HepG2 (cell line): Measurements from ENCODE around the gene NTN4. TPM values are rescaled to one million over a fixed set of nuclear protein-coding genes. Genes with fewer than 3 reads are reported as not detected.

Experiments used
- ATAC-seq: fragments of 200-7000 bp; cut with Tn5 transposase; 3 replicates; pipeline ENCODE4 v1.9.1; 2020; ENCODE audit warnings: mild to moderate bottlenecking, moderate library complexity
- BruUV-seq: library from RNA; stranded (reverse); fragments of 400-500 nt; replicated peaks from 2 replicates; lab custom pipeline; 2021; lab: Mats Ljungman, UMichigan
- CTCF ChIA-PET: fragments of 300-600 bp; formaldehyde crosslinking; extraction: SDS; loops from one replicate; lab custom pipeline; 2021; ENCODE audit warnings: low total read pairs, inconsistent platforms, low intra/inter-chr PET ratio; lab: Yijun Ruan, JAX
- POLR2A ChIA-PET: fragments of 350-600 bp; sonication (Branson Sonifier 250); formaldehyde crosslinking; loops from one replicate; lab custom pipeline; 2020; ENCODE audit warnings: antibody characterized with exemption, inconsistent platforms; lab: Yijun Ruan, JAX
- DNase-seq: peaks from one replicate; pipeline ENCODE4 v3.0.0-alpha.2; 2015; ENCODE audit warnings: low spot score
- FAIRE-seq: peaks from 3 replicates; lab custom pipeline; 2011; peaks lifted over from hg19 to GRCh38; lab: Jason Lieb, UNC
- H2AFZ ChIP-seq: one replicate; pipeline ENCODE4 v1.6.1; 2011; ENCODE audit warnings: low read length, inconsistent platforms
- H3K27ac ChIP-seq: fragments of 300-600 bp; 3 replicates; pipeline ENCODE4 v1.8.0; 2011; ENCODE audit warnings: mixed run types, mild to moderate bottlenecking, mixed read lengths, low read length, inconsistent platforms; ENCODE audit not compliant: insufficient read depth; ENCODE audit errors: extremely low read length
- H3K27me3 ChIP-seq, 2 experiments: fragments of 200-600 bp in 1 of 2; 2 replicates in 1 of 2; 3 replicates in 1 of 2; pipeline versions ENCODE4 v1.6.0 to v1.8.0; 2011; ENCODE audit warnings: low read length in 2 of 2, mild to moderate bottlenecking in 2 of 2, moderate library complexity in 2 of 2, inconsistent platforms in 1 of 2; ENCODE audit not compliant: insufficient read depth in 2 of 2, control insufficient read depth in 1 of 2
- H3K36me3 ChIP-seq, 2 experiments: fragments of 200-600 bp in 1 of 2; replicated peaks in 1 of 2; 2 replicates in 1 of 2; 3 replicates in 1 of 2; pipeline versions ENCODE4 v1.5.1 to v1.8.0; 2011; ENCODE audit warnings: low read length in 2 of 2, inconsistent platforms in 1 of 2; ENCODE audit not compliant: insufficient read depth in 2 of 2, control insufficient read depth in 1 of 2
- H3K4me1 ChIP-seq: 2 replicates; pipeline ENCODE4 v1.5.1; 2012; ENCODE audit warnings: low read length, inconsistent platforms; ENCODE audit not compliant: insufficient read depth
- H3K4me2 ChIP-seq: 2 replicates; pipeline ENCODE4 v1.6.0; 2011; ENCODE audit warnings: low read depth, low read length, inconsistent platforms
- H3K4me3 ChIP-seq, 3 experiments: fragments of 200-600 bp in 1 of 3; sonication (generic), shearing (Covaris generic) in 1 of 3; replicated peaks in 1 of 3; 2 replicates each; pipeline ENCODE4 v1.5.1; 2011 to 2016; ENCODE audit warnings: low read length in 3 of 3, inconsistent platforms in 2 of 3, low read depth in 2 of 3, mild to moderate bottlenecking in 2 of 3, control low read depth in 1 of 3, mixed read lengths in 1 of 3; ENCODE audit not compliant: insufficient read depth in 1 of 3
- H3K79me2 ChIP-seq: one replicate; pipeline ENCODE4 v1.6.1; 2011; ENCODE audit warnings: low read length, inconsistent platforms; ENCODE audit not compliant: insufficient read depth
- H3K9ac ChIP-seq: 2 replicates; pipeline ENCODE4 v1.6.0; 2011; ENCODE audit warnings: mild to moderate bottlenecking, low read depth, low read length, inconsistent platforms; ENCODE audit not compliant: insufficient read depth
- H3K9me3 ChIP-seq: 2 replicates; pipeline ENCODE4 v1.5.1; 2012; ENCODE audit warnings: mild to moderate bottlenecking, low read length
- H4K20me1 ChIP-seq: 2 replicates; pipeline ENCODE4 v1.6.0; 2011; ENCODE audit warnings: inconsistent platforms, mild to moderate bottlenecking, low read length, moderate library complexity; ENCODE audit not compliant: insufficient read depth
- ARNTL ChIP-seq: sonication (generic); formaldehyde crosslinking; IDR thresholded peaks from 2 replicates; pipeline ENCODE4 v1.4.0; 2020; ENCODE audit warnings: mild to moderate bottlenecking, missing genetic modification reagents
- BORCS8-MEF2B ChIP-seq: sonication (generic); formaldehyde crosslinking; IDR thresholded peaks from 2 replicates; pipeline ENCODE4 v1.8.0; 2022; ENCODE audit warnings: mild to moderate bottlenecking, missing genetic modification reagents
- FOXM1 ChIP-seq: sonication (generic); formaldehyde crosslinking; IDR thresholded peaks from 2 replicates; pipeline ENCODE4 v1.5.0; 2020; ENCODE audit warnings: missing genetic modification reagents
- HDAC2 ChIP-seq: sonication (generic); formaldehyde crosslinking; IDR thresholded peaks from 2 replicates; pipeline ENCODE4 v1.4.0; 2020; ENCODE audit warnings: missing genetic modification reagents
- HIVEP1 ChIP-seq: sonication (generic); formaldehyde crosslinking; IDR thresholded peaks from 2 replicates; pipeline ENCODE4 v1.4.0; 2020; ENCODE audit warnings: mild to moderate bottlenecking, missing genetic modification reagents
- JUND ChIP-seq: sonication (generic); formaldehyde crosslinking; IDR thresholded peaks from 2 replicates; pipeline ENCODE4 v1.8.0; 2022; ENCODE audit warnings: mild to moderate bottlenecking, missing genetic modification reagents
- KDM1A ChIP-seq: IDR thresholded peaks from 2 replicates; pipeline ENCODE4 v1.6.1; 2016; ENCODE audit warnings: missing compliant biosample characterization
- NCOA2 ChIP-seq: sonication (generic); formaldehyde crosslinking; IDR thresholded peaks from 2 replicates; pipeline ENCODE4 v1.8.0; 2022; ENCODE audit warnings: inconsistent platforms
- PRPF4 ChIP-seq: fragments of 200-400 bp; formaldehyde crosslinking; IDR thresholded peaks from 2 replicates; pipeline ENCODE4 v1.6.1; 2016; ENCODE audit warnings: low read length, low read depth; ENCODE audit not compliant: poor library complexity, severe bottlenecking
- TBL1XR1 ChIP-seq: fragments of 150-350 bp; IDR thresholded peaks from 2 replicates; pipeline ENCODE4 v1.6.1; 2014; ENCODE audit warnings: borderline replicate concordance, low read length; ENCODE audit not compliant: partially characterized antibody
- TMF1 ChIP-seq: sonication (generic); formaldehyde crosslinking; IDR thresholded peaks from 2 replicates; pipeline ENCODE4 v1.8.1; 2022; ENCODE audit warnings: low read depth, missing genetic modification reagents
- ZBTB49 ChIP-seq: sonication (generic); formaldehyde crosslinking; IDR thresholded peaks from 2 replicates; pipeline ENCODE4 v1.4.0; 2020; ENCODE audit warnings: missing genetic modification reagents, borderline replicate concordance
- ZFP41 ChIP-seq: sonication (generic); formaldehyde crosslinking; IDR thresholded peaks from 2 replicates; pipeline ENCODE4 v1.4.0; 2020; ENCODE audit warnings: mild to moderate bottlenecking, missing genetic modification reagents, borderline replicate concordance
- ZNF20 ChIP-seq: sonication (generic); formaldehyde crosslinking; IDR thresholded peaks from 2 replicates; pipeline ENCODE4 v1.4.0; 2020; ENCODE audit warnings: mild to moderate bottlenecking, moderate library complexity, missing genetic modification reagents
- ZNF232 ChIP-seq: sonication (generic); formaldehyde crosslinking; IDR thresholded peaks from 2 replicates; pipeline ENCODE4 v1.4.0; 2020; ENCODE audit warnings: missing genetic modification reagents, borderline replicate concordance
- ZNF24 ChIP-seq: fragments of 450-650 bp; IDR thresholded peaks from 2 replicates; pipeline ENCODE4 v1.6.1; 2017; ENCODE audit warnings: antibody characterized with exemption, mild to moderate bottlenecking
- WGBS: methylation state at CpG from one replicate; pipeline ENCODE4 v1.1.6; 2017; ENCODE audit warnings: low lambda C conversion rate; 5-methylcytosine and 5-hydroxymethylcytosine counted together
- in situ Hi-C: cut with HindIII; loops from 2 replicates; pipeline ENCODE4 v1.10.0; 2017; ENCODE audit warnings: low pct_unique_long_range_greater_than_20kb; ENCODE audit not compliant: extremely low pct_ligation_motif_present
- intact Hi-C: fragments of 100-400 bp; cut with micrococcal nuclease; formaldehyde crosslinking; loops from one replicate; pipeline ENCODE4 v1.10.0; 2022; ENCODE audit not compliant: unreplicated experiment
- polyA plus RNA-seq, 8 experiments: library from polyadenylated mRNA; depleted of rRNA in 3 of 8; stranded (reverse) in 7 of 8; unstranded in 1 of 8; fragments of >200 nt; fragmentation: Illumina TruSeq in 4 of 8; extraction: Trizol in 4 of 8; gene quantifications; 2 replicates each; pipeline versions ENCODE4 v1.2.1 to v1.2.3, GENCODE V29; 2011 to 2016; ENCODE audit warnings: low read depth in 4 of 8, missing spikeins in 1 of 8, mixed read lengths in 1 of 8; ENCODE audit not compliant: insufficient read depth in 1 of 8
- total RNA-seq, 5 experiments: library from RNA; depleted of rRNA; stranded (reverse); fragments of >200 nt; fragmentation: Illumina TruSeq; extraction: Trizol; gene quantifications; 2 replicates each; pipeline ENCODE4 v1.2.3, GENCODE V29; 2016; ENCODE audit warnings: low read depth in 1 of 5
- TF ChIP-seq, protein P1 (sequence below): sonication (generic); formaldehyde crosslinking; IDR thresholded peaks from 2 replicates; pipeline ENCODE4 v1.4.0; 2020; ENCODE audit warnings: missing genetic modification reagents
- TF ChIP-seq, protein P2 (sequence below): sonication (generic); formaldehyde crosslinking; IDR thresholded peaks from 2 replicates; pipeline ENCODE4 v1.4.0; 2020; ENCODE audit warnings: mild to moderate bottlenecking, missing genetic modification reagents
- TF ChIP-seq, protein P3 (sequence below): sonication (generic); formaldehyde crosslinking; IDR thresholded peaks from 2 replicates; pipeline ENCODE4 v1.8.1; 2022; ENCODE audit warnings: mild to moderate bottlenecking, missing genetic modification reagents
- TF ChIP-seq, protein P4 (sequence below): sonication (generic); formaldehyde crosslinking; IDR thresholded peaks from 2 replicates; pipeline ENCODE4 v1.5.1; 2020; ENCODE audit warnings: missing genetic modification reagents, mild to moderate bottlenecking, borderline replicate concordance

The NTN4 gene
- total and polyA plus RNA-seq, 2 of the 13 experiments (the other 11 are each of a cell fraction or from before 2014, with no cell fraction given): 7.8 to 11.5 TPM

DNA sequence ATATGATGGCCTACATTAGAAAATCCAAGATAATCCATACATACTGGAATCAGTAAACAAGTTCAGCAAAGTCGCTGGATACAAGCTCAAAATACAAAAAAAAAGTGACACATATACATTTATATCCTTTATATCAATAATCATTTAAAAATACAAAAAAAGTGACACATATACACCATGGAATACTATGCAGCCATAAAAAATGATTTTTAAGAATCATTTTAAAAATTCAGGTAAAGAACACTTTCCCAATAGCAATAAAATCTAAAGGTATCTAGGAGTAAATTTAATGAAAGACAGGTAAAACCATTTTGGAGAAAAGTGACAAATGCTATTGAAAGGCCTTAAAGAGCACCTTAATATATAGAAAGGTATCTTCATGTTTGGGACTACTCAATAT lies 111.9 kb downstream of the NTN4 start:
- intact Hi-C loops: no loop called here
- ChIA-PET POLR2A (no interaction called here), CTCF (no interaction called here)
- FAIRE-seq (no peak), DNase-seq (no peak), ATAC-seq (no peak)
- Histone ChIP-seq H3K9ac (no peak overlapping the region), H3K4me3 (no peak overlapping the region), H3K27ac (no peak overlapping the region), H3K27me3 (no peaks in the 10 kb centered on the region), H3K4me2 (no peak overlapping the region), H4K20me1 (no peaks in the 10 kb centered on the region), H2AFZ (no peak overlapping the region), H3K4me1 (no peaks in the 10 kb centered on the region; the same call in 1 of the 2 replicates), H3K9me3 (no peaks in the 10 kb centered on the region), H3K36me3 (peaks cover 0 to 5% of the 10 kb centered on the region in 2 experiments; a peak in 1 of 5 replicates), H3K79me2 (no peaks in the 10 kb centered on the region)
- whole genome bisulfite sequencing: 66% methylated on average over 1 of the region's 1 CpG
- no TSS peak for BruUV-seq
- in situ Hi-C loops: no loop called here
- no peak for TF ChIP-seq ZNF24
- TF ChIP-seq NCOA2 (CRISPR knock-in tag): no peak
- no peak for TF ChIP-seq KDM1A
- TF ChIP-seq HDAC2 (CRISPR knock-in tag): no peak
- TF ChIP-seq, protein P1, sequence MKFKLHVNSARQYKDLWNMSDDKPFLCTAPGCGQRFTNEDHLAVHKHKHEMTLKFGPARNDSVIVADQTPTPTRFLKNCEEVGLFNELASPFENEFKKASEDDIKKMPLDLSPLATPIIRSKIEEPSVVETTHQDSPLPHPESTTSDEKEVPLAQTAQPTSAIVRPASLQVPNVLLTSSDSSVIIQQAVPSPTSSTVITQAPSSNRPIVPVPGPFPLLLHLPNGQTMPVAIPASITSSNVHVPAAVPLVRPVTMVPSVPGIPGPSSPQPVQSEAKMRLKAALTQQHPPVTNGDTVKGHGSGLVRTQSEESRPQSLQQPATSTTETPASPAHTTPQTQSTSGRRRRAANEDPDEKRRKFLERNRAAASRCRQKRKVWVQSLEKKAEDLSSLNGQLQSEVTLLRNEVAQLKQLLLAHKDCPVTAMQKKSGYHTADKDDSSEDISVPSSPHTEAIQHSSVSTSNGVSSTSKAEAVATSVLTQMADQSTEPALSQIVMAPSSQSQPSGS: no peak
- TF ChIP-seq ZNF232: no peak
- TF ChIP-seq, protein P2, sequence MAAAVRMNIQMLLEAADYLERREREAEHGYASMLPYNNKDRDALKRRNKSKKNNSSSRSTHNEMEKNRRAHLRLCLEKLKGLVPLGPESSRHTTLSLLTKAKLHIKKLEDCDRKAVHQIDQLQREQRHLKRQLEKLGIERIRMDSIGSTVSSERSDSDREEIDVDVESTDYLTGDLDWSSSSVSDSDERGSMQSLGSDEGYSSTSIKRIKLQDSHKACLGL (CRISPR knock-in tag): no peak
- no peak for TF ChIP-seq TMF1 (CRISPR knock-in tag)
- no peak for TF ChIP-seq ZNF20 (CRISPR knock-in tag)
- TF ChIP-seq, protein P3, sequence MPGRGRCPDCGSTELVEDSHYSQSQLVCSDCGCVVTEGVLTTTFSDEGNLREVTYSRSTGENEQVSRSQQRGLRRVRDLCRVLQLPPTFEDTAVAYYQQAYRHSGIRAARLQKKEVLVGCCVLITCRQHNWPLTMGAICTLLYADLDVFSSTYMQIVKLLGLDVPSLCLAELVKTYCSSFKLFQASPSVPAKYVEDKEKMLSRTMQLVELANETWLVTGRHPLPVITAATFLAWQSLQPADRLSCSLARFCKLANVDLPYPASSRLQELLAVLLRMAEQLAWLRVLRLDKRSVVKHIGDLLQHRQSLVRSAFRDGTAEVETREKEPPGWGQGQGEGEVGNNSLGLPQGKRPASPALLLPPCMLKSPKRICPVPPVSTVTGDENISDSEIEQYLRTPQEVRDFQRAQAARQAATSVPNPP (CRISPR knock-in tag): no peak
- TF ChIP-seq, protein P4, sequence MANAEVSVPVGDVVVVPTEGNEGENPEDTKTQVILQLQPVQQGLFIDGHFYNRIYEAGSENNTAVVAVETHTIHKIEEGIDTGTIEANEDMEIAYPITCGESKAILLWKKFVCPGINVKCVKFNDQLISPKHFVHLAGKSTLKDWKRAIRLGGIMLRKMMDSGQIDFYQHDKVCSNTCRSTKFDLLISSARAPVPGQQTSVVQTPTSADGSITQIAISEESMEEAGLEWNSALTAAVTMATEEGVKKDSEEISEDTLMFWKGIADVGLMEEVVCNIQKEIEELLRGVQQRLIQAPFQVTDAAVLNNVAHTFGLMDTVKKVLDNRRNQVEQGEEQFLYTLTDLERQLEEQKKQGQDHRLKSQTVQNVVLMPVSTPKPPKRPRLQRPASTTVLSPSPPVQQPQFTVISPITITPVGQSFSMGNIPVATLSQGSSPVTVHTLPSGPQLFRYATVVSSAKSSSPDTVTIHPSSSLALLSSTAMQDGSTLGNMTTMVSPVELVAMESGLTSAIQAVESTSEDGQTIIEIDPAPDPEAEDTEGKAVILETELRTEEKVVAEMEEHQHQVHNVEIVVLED (CRISPR knock-in tag): no peak
- no peak for TF ChIP-seq ZBTB49 (CRISPR knock-in tag)
- TF ChIP-seq ARNTL (CRISPR knock-in tag): no peak
- TF ChIP-seq FOXM1 (CRISPR knock-in tag): no peak
- no peak for TF ChIP-seq ZFP41 (CRISPR knock-in tag)
- no peak for TF ChIP-seq BORCS8-MEF2B (CRISPR knock-in tag)
- TF ChIP-seq JUND (CRISPR knock-in tag): no peak
- no peak for TF ChIP-seq PRPF4
- TF ChIP-seq TBL1XR1: no peak
- TF ChIP-seq HIVEP1: no peak
